Heart right ventricle (tissue), 16 donors: ENCODE measurements around the gene CACNA2D1. TPM values are rescaled to one million over a fixed set of nuclear protein-coding genes. Genes with fewer than 3 reads are reported as not detected.
A peak's percentile ranks its signal among the peaks of the same experiment; 100 is the strongest.

Experiments
- ATAC-seq, 8 donors: fragments of 200-7000 bp; cut with Tn5 transposase; one replicate each; pipeline ENCODE4 v1.9.1; 2020; ENCODE audit warnings: mild to moderate bottlenecking in 8 of 8, moderate library complexity in 8 of 8, moderate number of reproducible peaks in 1 of 8
- DNase-seq, 2 donors: peaks; one replicate each; pipeline ENCODE4 v3.0.0-alpha.2; 2020
- H3K27ac ChIP-seq, 10 donors: fragments of 200-600 bp; sonication (generic) in 2 of 10; one replicate each; pipeline versions ENCODE4 v1.5.0 to v1.8.0; 2020 to 2022; ENCODE audit warnings: mild to moderate bottlenecking in 3 of 10
- H3K27me3 ChIP-seq, 7 donors: fragments of 200-600 bp; one replicate each; pipeline ENCODE4 v1.8.0; 2021 to 2022; ENCODE audit warnings: mild to moderate bottlenecking in 2 of 7
- H3K36me3 ChIP-seq, 9 donors: fragments of 200-600 bp; sonication (generic) in 1 of 9; one replicate each; pipeline versions ENCODE4 v1.5.0 to v1.8.0; 2020 to 2022; ENCODE audit warnings: mild to moderate bottlenecking in 2 of 9
- H3K4me1 ChIP-seq, 9 donors: fragments of 200-600 bp; sonication (generic) in 1 of 9; one replicate each; pipeline versions ENCODE4 v1.5.0 to v1.8.0; 2020 to 2022; ENCODE audit warnings: mild to moderate bottlenecking in 4 of 9
- H3K4me3 ChIP-seq, 10 donors: fragments of 200-600 bp; sonication (generic) in 2 of 10; one replicate each; pipeline versions ENCODE4 v1.5.0 to v1.8.0; 2020 to 2022; ENCODE audit warnings: mild to moderate bottlenecking in 7 of 10, moderate library complexity in 2 of 10
- H3K9me3 ChIP-seq, 11 donors: fragments of 200-600 bp in 10 of 11; sonication (generic) in 2 of 11; one replicate each; pipeline versions ENCODE4 v1.5.0 to v1.8.0; 2013 to 2022; ENCODE audit warnings: mild to moderate bottlenecking in 2 of 11, control low read depth in 1 of 11, moderate library complexity in 1 of 11
- WGBS, 2 donors: extraction: QIAGEN DNeasy Blood & Tissue Kit; methylation state at CpG; one replicate each; pipeline ENCODE4 v1.1.7; 2013; ENCODE audit warnings: inconsistent platforms in 1 of 2; 5-methylcytosine and 5-hydroxymethylcytosine counted together
- intact Hi-C, 10 donors: fragments of 100-400 bp; cut with DNase I; formaldehyde crosslinking; loops; one replicate each; pipeline versions ENCODE4 v1.11.1 to v1.14.2; 2022
- polyA plus RNA-seq, 2 donors: library from polyadenylated mRNA; stranded (reverse); fragments of 200-250 nt; gene quantifications; one replicate each; pipeline ENCODE4 v1.2.3, GENCODE V29; 2013
- total RNA-seq, 10 donors: library from RNA; stranded (reverse); fragmentation: NEBNext Ultra II Directional in 3 of 10; extraction: Animal tissue kit (Norgen Biotek cat#: 25700) in 3 of 10; gene quantifications; one replicate each; pipeline versions ENCODE4 v1.2.1 to v1.2.4, GENCODE V29; 2021 to 2023
- TF ChIP-seq, protein P1 (sequence below), 9 donors: fragments of 200-600 bp; sonication (generic) in 2 of 9; IDR thresholded peaks; one replicate each; pipeline versions ENCODE4 v1.5.0 to v1.8.0; 2021 to 2022; ENCODE audit warnings: antibody characterized with exemption in 9 of 9, mild to moderate bottlenecking in 5 of 9, moderate library complexity in 1 of 9
- donor health status: Arrhythmogenic right ventricular cardiomyopathy.
- donor health status: ischemic (EF 13 %, LVEDD 7.1; RV severe dilation, severe dysfunction).
- donor health status: healthy with polysubstance abuse.
- donor health status: DM: no; HTN: yes; CAD: no.
- donor health status: DM: no; HTN: no; CAD: no.
- donor health status: ischemic (EF 25% LVEDD 6.9; RV normal size, moderate dysfunction).
- donor health status: ischemic (EF 25% LVEDD 5.7; RV mildly dilated, moderate dysfunction).
- donor health status: healthy.
- donor health status: DM: yes; HTN: yes; CAD: no.
- donor health status: Ischemic cardiomyopathy.
- donor health status: ischemic (EF 35%, LVEDD 5.7; RV mildly dilated, moderate dysfunction).
- donor health status: nonischemic (EF 11% LVEDD 7.7; RV severe dilation, severe dysfunction).
- donor health status: DM: yes; HTN: yes; CAD: no.
- donor health status: PGD.
- donor health status: ischemic (EF 29% LVEDD 5.4; RV normal size, mild dysfunction).
- donor health status: nonischemic (EF 23%, LVEDD 6.1; RV moderate dilation, normal function).

The CACNA2D1 gene
- total and polyA plus RNA-seq, 12 donors, result 7.0 to 131 (median 69.3) TPM

DNA sequence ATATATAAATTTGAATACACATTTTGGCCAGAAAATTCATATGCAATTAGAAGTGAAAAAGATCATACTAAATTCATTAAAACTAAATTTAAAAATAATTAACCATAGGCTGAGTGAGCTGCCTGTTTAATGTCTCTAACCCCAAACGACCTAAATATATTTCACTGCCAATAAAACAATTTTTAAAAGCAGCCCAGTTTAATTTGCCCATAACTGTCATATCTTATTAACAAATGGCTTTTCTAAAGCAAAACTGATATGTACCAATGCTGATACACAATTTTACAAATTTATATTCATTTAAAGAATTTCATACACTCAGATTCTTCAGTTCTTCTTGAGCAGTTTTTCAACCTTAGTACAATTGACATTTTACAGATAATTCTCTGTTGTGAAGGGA lies 99.9 kb downstream of the CACNA2D1 start:
- TF ChIP-seq, protein P1, sequence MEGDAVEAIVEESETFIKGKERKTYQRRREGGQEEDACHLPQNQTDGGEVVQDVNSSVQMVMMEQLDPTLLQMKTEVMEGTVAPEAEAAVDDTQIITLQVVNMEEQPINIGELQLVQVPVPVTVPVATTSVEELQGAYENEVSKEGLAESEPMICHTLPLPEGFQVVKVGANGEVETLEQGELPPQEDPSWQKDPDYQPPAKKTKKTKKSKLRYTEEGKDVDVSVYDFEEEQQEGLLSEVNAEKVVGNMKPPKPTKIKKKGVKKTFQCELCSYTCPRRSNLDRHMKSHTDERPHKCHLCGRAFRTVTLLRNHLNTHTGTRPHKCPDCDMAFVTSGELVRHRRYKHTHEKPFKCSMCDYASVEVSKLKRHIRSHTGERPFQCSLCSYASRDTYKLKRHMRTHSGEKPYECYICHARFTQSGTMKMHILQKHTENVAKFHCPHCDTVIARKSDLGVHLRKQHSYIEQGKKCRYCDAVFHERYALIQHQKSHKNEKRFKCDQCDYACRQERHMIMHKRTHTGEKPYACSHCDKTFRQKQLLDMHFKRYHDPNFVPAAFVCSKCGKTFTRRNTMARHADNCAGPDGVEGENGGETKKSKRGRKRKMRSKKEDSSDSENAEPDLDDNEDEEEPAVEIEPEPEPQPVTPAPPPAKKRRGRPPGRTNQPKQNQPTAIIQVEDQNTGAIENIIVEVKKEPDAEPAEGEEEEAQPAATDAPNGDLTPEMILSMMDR (IDR thresholded peaks at IDR 0.05), result no peak
- DNase-seq (no peak), ATAC-seq (no peak)
- intact Hi-C loops, result loop anchor here in 1 of 10 donors (10.0 kb wide), 1 partner anchor 101 kb away; the partner anchor contains the start of gene CACNA2D1
- Histone ChIP-seq H3K4me1 (peaks cover 0 to 12% (median 0%) of the 10 kb centered on the region in 9 donors), H3K36me3 (peaks cover 0 to 7% (median 0%) of the 10 kb centered on the region in 9 donors), H3K9me3 (no peaks in the 10 kb centered on the region), H3K27ac (no peak overlapping the region), H3K4me3 (no peak overlapping the region), H3K27me3 (no peaks in the 10 kb centered on the region)
- 61 to 73% methylated on average over 1 of the region's 1 CpG for WGBS, 2 donors

DNA sequence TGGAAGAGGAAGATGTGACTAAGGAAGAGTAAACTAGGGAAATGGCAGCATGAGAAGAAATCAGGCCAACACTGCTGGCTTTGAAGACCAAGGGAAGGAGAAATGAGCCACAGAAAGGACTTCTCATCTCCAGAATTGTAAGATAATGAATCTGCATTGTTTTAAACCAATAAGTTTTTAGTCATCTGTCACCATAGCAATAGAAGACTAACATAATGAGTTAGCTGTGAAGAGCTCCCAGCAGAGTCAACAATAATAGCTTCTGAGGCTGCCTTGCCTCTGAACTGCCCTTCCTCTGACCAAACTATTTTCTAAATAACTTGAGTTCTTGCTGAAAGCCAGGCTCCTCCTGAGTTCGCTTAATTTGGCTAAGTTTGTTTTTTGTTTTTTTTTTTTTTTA lies 103.6 kb downstream of the CACNA2D1 start:
- 88 to 91% methylated on average over 1 of the region's 1 CpG for WGBS, 2 donors
- Histone ChIP-seq H3K4me3 (no peak overlapping the region), H3K4me1 (peaks cover 0 to 4% (median 0%) of the 10 kb centered on the region in 9 donors), H3K27me3 (no peaks in the 10 kb centered on the region), H3K9me3 (no peaks in the 10 kb centered on the region), H3K27ac (no peak overlapping the region), H3K36me3 (peaks cover 0 to 6% (median 0%) of the 10 kb centered on the region in 9 donors)
- intact Hi-C loops, result loop anchor here in 1 of 10 donors (10.0 kb wide), 1 partner anchor 105 kb away; the partner anchor contains the start of gene CACNA2D1
- no peak for DNase-seq
- no peak for ATAC-seq
- TF ChIP-seq, protein P1 (IDR thresholded peaks at IDR 0.05), result no peak

DNA sequence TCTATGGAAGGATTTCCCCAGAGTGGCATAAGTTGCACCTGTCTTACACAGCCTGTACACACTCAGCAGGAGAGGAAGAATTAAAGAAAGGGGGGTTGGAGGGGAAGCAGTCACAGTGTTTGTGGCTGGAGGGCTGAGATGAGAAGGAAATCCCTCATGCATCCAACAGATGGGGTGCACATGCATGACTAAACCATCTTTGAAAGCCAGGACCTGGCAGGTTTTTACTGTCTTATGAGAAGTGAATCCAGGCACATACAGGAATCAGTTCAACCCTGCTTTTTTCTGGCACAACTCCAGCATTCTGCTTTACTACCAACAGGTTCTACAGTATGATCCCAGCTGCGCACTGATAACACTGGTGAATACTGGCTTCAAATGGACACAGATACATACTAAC lies 107.7 kb downstream of the CACNA2D1 start:
- intact Hi-C loops, result no loop called here
- peaks cover 0 to 14% (median 0%) of the 10 kb centered on the region in 9 donors for H3K36me3 ChIP-seq
- no peaks in the 10 kb centered on the region for H3K27me3 ChIP-seq
- no peak overlapping the region for H3K27ac ChIP-seq
- DNase-seq (no peak), ATAC-seq (peak in 3 of 8 donors; percentile 11 to 41 (median 28))
- no peaks in the 10 kb centered on the region for H3K9me3 ChIP-seq
- peaks cover 0 to 4% (median 0%) of the 10 kb centered on the region in 9 donors for H3K4me1 ChIP-seq
- no peak overlapping the region for H3K4me3 ChIP-seq
- TF ChIP-seq, protein P1 (IDR thresholded peaks at IDR 0.05), result no peak
- 85 to 88% methylated on average over 1 of the region's 1 CpG for WGBS, 2 donors

DNA sequence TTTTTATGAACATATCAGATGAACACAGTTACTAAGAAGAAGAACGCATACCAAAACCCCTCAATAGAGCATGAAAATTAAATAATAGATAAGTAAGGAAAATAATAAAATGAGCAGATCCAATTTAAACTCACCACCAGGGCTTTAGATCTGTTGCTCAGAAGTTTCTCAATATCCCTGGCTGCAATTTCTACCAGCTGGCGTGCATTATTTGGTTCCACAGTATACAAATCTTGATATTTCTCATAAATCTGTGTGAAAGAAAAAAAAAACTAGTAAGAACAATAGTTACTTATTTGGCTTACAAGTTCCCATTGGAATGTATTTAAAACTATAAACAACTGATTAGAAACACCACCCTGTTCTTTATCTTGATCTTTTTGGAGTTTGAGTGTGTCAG lies 108.6 kb downstream of the CACNA2D1 start:
- Histone ChIP-seq H3K4me3 (no peak overlapping the region), H3K9me3 (no peaks in the 10 kb centered on the region), H3K36me3 (peaks cover 0 to 14% (median 0%) of the 10 kb centered on the region in 9 donors), H3K4me1 (peaks cover 0 to 4% (median 0%) of the 10 kb centered on the region in 9 donors), H3K27ac (no peak overlapping the region), H3K27me3 (no peaks in the 10 kb centered on the region)
- intact Hi-C loops, result no loop called here
- WGBS, 2 donors, result 88 to 92% methylated on average over 2 of the region's 2 CpGs
- TF ChIP-seq, protein P1 (IDR thresholded peaks at IDR 0.05), result no peak
- no peak for ATAC-seq
- no peak for DNase-seq
